HG03520 (cell line): ENCODE data around the gene NSG2.
"Not testable (repeated sequence)": the region's sequence is repeated elsewhere in the genome, so short reads cannot be mapped to it uniquely, and the experiment has no call there.

Experiments used
- ATAC-seq: cut with Tn5 transposase; IDR thresholded peaks from one replicate; pipeline ENCODE4 v1.9.1; 2021; ENCODE audit warnings: mild to moderate bottlenecking, moderate library complexity; ENCODE audit not compliant: unreplicated experiment

Gene NSG2

DNA sequence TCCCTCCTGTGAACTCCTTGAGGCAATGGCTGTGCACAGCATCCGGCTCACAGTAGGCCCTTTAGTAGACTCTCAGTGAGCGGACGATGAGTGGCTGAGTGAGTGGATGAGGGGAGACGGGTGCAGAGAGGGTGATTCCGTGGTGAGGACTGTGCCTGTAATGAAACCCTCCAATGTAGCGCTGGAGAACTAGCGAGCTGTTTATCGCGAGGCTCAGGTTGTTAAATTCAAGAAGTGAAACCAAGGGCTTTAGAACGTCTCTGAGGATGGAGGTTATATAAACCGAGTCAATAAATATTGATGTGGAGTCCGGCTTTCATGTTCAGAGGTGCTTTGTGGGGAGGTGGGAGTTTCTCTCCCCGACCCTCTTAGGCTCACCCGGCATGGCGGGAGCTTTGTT, 53.2 kb downstream of the NSG2 start:
- no peak for ATAC-seq

GRCh38 chr5:174100490-174100889, 55.0 kb downstream of the NSG2 start:
- no peak for ATAC-seq

DNA sequence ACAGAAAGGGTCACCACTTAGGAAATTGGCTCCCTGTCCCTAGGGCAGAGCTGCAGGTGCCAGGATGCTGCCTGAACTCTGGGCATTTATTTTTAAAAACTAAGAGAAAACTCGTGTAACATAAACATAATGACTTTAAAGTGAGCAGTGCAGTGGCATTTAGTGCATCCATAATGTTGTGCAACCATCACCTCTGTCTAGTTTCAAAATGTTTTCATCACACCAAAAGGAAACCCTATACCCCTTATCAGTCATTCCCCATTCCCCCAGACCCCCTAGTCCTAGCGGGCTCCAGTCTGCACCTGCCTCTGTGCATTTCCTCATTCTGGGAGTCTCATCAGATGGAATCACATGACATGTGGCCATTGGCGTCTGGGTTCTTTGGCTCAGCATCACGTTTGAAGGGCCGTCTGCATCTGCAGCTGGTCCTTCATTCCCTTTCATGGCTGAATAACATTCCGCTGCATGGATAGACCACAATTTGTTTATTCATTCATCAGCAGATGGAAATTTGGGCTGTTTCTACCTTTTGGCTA, 55.8 kb downstream of the NSG2 start:
- no peak for ATAC-seq

DNA sequence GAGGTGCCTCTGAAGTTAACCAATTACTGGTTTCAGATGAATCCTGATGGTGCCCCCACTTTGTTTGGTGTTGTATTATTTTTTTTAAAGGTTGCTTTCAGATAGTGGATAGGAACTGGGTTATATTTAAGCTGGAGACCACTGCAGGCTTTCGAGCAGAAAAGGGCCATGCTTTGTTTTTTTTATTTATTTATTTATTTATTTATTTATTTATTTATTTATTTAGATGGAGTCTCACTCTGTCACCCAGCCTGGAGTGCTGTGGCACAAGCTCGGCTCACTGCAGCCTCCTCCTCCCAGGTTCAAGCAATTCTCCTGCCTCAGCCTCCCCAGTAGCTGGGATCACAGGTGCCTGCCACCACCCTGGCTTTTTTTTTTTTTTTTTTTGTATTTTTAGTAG, 57.1 kb downstream of the NSG2 start:
- ATAC-seq, result not testable (repeated sequence)

DNA sequence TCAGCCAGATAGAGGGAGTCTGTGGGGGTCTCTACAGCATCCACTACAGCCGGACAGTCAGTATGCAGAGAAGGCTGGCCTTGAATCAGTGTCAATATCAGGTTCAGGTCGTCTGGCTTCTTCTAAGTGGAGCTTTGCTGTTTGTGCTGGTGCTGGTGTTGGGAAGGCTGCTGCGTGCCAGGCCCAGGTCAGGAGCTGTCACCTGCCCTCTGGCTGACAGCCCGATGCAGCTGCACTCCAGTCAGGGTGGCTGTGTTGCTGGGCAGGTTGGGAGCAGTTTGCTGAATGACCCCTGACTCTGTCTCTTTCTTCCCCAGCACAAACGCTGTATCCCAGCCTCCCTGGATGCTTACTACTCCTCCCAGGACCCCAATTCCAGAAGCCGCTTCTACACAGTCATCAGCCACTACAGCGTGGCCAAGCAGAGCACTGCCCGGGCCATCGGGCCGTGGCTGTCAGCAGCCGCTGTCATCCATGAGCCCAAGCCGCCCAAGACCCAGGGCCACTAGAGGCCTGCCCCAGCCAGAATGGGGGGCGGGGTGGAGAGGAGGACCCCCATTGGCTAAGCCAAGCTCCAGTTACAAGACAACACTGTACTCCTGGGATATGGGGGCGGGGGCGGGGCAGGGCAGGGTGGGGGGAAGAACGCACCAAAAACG, 61.6 kb downstream of the NSG2 start:
- ATAC-seq, result no peak

- ATAC-seq, result no peak
These were observed 63.2 kb downstream of the NSG2 start for GRCh38 chr5:174108745-174109144.

- no peak for ATAC-seq
These were observed 64.3 kb downstream of the NSG2 start for GRCh38 chr5:174109698-174110260.

DNA sequence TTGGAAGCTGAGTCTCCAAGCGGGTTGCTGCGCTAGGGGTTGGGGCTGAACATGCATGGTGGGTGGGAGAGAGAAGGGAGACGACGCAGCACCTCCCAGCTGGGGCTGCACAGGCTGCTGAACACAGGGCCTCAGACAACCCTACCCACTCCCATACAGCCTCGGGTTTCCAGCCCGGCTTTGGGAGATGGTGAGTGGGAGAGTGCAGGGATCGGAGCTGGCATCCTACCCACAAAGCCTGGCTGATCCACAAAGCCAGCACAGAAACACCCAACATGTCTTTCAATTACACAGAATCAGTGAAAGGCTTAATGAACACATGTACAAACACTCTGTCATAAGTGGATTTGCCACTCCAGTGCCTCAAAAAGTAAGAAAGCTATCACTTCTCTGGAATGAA, 64.8 kb downstream of the NSG2 start:
- ATAC-seq, result no peak

GRCh38 chr5:174111287-174111973, 65.9 kb downstream of the NSG2 start:
- ATAC-seq, result no peak

DNA sequence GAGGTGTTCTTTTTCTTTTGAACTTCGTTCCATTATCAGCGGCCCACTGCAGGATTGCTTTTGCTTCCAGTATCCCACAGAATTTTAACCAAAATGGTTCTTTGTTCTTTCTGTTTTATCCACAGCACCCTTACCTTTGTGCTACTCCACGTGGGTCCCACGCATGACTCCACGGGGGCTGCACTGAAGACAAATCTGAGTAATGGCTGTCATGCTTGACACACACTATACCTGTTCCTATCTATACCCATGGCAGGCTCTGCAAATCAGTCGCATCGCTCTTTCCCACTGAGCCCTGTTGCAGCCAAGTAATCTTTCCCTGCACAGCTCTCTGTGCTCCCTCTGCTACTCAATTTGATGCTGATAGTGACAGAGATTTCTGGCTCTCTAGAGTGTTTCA, 69.7 kb downstream of the NSG2 start:
- ATAC-seq, result no peak

- no peak for ATAC-seq
These were observed 73.4 kb downstream of the NSG2 start for GRCh38 chr5:174118823-174119467.

DNA sequence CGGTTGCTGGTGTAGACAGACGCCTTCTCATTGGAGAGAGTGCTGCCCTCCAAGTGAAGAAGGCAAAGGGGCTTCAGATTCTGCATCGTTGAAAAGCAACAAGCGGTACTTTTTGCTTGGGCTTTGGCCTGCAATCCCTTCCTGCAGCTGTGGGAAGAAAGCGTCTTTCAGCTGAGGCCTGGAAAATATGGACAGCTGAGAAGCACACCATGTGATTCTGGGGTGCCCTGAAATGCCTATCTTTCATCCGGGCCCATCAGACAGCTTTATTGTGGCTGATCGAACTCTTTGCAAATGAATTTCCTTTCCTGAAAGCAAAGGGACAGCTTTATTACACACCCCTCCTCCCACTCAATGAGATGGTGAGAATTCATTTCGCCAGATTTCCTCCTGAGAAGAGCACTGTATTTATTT, 74.0 kb downstream of the NSG2 start:
- ATAC-seq, result no peak

GRCh38 chr5:174120401-174121005, 75.0 kb downstream of the NSG2 start:
- ATAC-seq, result no peak

GRCh38 chr5:174134545-174134944, 89.0 kb downstream of the NSG2 start:
- no peak for ATAC-seq

- ATAC-seq, result no peak
These were observed 94.1 kb downstream of the NSG2 start for GRCh38 chr5:174139623-174140022.

GRCh38 chr5:174140452-174141020, 95.0 kb downstream of the NSG2 start:
- ATAC-seq, result no peak

DNA sequence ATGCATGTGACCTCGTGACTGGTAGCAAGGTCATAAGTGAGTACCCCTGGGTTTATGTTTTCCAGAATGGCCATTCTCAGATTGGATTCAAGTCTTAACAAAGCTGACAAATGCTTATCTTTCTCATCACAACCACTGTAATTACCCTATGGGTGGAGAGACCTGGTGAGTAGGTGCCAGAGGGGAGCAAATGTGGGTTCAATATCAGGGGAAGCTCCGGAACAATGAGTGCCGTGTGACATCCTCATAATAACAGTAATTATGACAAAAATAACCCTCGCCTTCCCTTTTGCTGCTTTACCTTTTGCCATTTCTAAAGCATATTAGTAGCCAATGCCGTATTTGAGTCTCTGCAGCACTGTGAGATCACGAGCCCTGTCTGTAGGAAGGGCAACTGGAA, 95.9 kb downstream of the NSG2 start:
- ATAC-seq, result no peak

- no peak for ATAC-seq
These were observed 99.6 kb downstream of the NSG2 start for GRCh38 chr5:174145091-174145490.

DNA sequence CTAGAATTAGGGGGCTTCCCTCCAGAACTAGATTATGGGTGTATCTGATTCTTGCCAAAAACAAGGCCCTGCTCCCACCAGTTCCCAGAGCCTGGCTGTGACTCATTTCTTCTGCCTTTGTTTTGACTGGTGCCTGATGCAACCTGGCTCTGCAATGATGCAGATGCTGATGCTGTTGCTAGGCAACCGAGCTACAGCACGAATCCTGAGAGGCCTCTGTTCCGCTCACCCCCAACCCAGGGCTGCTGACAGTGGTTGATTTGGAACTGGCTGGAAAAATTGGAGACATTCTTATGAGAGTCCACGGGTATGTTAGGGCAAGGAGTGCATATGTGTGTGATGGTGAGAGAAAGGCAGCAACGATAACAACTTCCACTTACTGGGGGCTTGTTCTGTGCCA, 100.3 kb downstream of the NSG2 start:
- no peak for ATAC-seq

- ATAC-seq, result no peak
These were observed 101.0 kb downstream of the NSG2 start for GRCh38 chr5:174146556-174146955.

DNA sequence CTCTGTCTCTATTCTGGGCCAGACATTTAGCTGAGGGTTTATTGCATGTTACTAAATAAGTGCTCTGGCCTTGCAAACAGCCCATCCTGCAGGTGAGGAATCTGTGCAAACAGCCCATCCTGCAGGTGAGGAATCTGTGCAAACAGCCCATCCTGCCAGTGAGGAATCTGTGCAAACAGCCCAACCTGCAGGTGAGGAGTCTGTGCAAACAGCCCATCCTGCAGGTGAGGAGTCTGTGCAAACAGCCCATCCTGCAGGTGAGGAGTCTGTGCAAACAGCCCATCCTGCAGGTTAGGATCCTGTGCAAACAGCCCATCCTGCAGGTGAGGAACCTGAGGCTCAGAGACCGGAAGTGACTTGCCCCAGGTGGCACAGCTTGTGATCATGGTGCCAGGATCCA, 101.5 kb downstream of the NSG2 start:
- not testable (repeated sequence) for ATAC-seq
